Central memory CD4-positive, alpha-beta T cell (primary cell): ENCODE measurements around the gene UQCRH.
"Not testable (repeated sequence)": the region's sequence is repeated elsewhere in the genome, so short reads cannot be mapped to it uniquely, and the experiment has no call there.

Source experiments
- DNase-seq: peaks from one replicate; pipeline ENCODE4 v3.0.0; 2022

The UQCRH gene

DNA sequence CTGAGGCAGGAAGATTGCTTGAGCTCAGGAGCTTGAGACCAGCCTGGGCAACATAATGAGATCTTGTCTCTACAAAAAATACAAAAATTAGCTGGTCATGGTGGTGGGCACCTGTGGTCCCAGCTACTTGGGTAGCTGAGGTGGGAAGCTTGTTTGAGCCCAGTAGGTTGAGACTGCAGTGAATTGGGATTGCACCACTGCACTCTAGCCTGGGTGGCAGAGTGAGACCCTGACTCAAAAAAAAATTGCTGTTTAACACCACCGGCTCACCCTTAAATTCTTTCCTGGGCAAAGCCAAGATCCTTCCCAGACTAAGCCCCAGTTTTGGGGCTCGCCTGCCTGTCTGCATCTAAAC lies 30.5 kb downstream of the UQCRH start:
- no peak for DNase-seq

DNA sequence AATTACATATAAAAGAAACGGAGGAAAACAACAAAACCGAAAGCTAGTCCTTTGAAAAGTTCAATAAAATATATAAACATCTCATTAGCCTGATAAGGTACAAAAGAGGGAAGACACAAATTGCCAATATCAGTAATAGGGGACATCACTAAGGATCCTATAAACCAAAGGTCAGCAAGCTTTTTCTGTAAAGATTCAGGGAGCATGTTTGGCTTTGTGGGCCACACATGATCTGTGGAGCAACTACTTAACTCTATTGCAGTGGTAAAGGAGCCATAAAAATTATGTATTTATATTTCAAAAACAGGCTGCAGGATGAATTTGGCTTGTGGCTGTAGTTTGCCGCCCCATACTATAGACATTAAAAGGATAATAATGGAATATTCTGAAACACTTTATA lies 31.6 kb downstream of the UQCRH start:
- DNase-seq, result no peak

DNA sequence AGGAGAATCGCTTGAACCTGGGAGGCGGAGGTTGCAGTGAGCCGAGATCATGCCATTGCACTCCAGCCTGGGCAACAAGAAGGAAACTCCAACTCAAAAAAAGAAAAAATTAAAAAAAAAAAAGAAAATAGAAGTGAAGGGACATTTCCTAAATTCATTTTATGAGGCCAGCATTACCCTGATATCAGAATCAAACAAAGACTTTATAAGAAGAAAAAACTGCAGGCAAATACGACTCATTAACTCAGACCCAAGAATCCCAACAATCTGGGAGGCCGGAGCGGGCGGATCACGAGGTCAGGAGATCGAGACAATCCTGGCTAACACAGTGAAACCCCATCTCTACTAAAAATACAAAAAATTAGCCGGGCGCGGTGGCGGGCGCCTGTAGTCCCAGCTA lies 33.9 kb downstream of the UQCRH start:
- not testable (repeated sequence) for DNase-seq

DNA sequence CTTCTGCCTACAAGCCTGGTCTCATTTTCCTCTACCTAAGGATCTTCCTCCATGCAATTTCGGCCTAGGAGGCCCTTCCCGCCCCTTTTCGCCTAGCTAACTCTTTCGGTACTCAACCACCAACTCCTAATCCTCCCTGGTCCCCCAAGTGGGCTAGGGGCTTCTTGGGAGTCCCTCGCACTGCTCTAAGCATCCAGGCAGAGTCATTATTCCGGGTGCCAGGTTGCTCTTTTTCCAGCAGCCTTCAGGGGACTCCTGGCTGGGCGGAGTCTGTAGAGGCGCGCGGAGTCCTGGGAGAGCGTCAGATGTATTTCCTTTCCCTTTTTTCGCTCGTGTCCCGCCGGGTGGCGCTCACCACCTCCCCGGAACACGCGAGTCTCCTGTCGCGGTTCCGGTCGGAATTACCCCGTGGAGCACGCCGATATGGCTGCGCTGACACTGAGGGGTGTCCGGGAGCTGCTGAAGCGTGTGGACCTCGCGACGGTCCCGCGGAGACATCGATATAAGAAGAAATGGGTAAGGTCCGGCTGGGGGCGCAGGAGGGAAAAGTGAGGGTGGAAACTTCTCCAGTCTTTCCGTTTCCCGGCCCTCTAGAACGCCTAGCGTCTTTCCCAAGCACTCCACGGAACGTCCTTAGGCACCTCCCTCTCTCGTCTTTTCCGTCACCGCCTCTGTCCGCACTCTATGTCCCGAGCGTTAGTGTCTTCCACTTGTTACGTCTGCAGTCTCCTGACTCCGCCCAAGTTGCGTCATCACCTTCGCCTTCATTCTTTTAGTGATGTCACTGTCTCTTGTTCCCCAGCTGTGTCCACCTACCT lies 37.1 kb downstream of the UQCRH start, which contains the start of gene NSUN4:
Gene NSUN4, plus strand, starts transcription at position 404 of the 818 bp plus-strand sequence. Its CDS starts 20 bp downstream, at position 424.
- DNase-seq, result peak; percentile 87

DNA sequence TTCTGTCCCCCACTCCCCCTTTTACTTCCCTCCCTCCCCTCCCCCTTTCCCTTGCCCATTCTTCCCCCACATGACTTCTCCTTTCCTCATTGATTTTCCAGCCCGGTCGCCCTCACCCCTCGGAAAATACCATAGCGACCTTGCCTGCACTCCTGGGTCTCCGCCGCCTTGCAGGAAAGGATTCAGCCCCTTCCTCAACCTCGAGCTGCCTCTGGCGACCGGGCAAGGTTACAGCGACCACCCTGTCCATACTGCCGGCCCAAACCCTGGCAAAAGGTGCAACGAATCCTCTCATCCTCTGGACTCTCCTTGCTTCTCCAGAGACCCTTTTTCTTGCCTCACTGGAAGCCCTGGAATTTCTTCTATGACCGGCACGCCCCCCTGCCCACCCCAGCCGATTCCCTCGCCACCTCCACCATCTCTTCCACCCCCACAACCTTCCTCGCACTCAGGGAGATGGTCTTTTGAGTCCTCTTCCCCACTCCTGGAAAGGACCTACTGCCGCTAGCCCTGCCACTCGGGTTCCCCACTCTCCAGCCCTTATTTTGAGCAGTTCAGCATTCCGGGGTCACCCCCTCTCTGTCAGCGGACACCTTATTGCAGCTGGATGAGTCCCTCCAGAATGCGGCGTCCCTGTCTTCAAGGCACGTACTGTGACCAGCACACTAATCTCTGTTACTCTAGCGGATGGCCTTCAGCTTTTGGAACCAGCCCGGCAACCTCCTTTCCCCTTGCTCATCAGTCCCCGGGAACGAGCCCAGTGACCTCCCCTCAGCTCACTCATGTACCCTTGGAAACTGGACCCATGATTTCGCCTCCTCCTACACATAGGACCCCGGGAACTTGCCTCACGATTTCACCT lies 38.0 kb downstream of the UQCRH start:
- DNase-seq, result no peak

DNA sequence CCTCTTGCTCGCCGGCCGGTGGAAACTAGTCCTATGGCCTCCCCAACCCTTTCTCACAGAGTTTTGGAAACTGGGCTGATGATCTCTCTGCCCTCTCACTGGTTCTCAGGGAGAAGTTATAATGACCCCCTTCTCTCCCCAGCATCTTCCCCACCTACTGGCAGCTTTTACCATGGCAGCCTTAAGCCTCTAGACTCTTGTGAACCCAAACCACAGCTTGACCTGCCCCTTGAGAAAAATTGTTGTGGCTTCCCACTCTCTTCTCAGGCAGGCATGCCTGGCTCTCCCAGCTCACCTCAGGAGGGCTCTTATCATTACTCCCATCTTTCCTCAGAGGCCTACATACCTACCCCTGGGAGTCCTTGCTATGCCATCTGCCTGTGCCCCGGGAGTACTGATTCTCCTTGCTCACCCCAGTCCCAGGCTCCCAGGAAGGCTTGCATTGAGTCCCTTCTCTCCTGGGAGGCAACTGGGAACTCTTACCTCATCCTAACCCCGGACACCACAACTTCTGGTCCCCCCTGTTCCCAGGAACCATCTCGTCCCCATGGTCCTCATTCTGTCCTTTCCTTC lies 38.7 kb downstream of the UQCRH start:
- DNase-seq, result no peak

DNA sequence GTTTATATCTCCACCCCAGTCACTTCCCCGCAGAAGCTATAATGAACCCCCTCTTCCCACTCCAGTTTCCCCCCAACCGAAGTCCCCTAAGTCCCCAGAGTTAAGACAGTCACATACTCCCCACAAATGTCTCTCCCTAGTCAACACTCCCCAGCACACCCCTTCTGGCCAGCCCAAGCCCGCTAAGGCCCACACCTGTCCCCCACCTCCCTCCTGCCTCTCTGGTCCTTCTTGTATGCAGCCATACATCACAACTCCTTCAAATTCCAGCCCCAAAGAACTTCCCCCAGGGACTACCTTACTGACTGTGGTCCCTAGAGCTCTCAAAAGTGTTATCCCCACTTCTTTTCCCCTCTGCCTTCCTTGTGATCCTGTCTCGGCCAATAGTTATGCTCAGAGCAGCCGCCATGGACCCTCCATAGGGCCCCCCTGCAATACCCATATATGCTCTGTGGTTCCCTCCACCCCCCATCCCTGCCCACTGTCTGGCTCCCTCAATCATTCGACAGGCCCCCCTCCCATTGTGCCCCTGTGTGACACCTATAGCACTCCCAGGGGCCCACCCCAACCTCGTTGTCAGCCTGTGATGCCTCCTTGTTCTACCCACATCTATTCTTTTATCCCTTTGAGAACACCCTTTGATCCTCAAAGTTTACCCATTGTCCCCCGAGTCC lies 39.3 kb downstream of the UQCRH start:
- DNase-seq, result no peak

DNA sequence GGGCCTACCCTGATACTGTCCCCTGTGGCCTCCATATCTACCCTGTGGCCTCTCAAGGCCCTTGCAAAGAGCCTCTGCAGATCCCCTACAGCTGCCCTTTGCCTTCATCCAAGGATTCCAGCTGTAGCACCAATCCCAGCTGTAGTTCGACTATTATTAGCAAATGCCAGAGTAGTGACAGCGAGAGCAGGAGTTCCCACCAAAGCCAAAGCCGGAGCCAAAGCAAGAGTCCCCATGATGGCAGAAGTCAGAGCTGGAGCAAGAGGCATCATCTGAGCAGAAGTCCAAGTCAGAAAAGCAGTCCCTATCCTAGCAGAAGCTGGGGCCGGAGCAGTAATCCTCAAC lies 39.8 kb downstream of the UQCRH start:
- DNase-seq, result no peak

DNA sequence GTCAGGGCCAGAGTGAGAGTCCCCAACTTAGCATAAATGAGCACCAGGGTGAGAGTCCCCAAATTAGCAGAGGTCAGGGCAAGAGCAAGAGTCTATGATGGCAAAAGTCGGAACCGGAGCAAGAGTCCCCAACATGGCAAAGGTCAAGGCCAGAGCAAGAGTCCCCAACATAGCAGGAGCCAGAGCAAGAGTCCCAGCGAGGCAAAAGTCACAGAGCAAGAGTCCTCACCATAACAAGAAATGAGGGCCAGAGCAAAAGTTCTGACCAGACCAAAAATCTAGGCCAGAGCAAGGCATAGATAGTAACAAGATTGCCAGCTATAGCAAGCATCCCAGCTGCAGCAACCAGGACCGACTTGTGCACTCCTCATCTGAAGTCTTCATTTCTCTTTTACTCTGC lies 40.2 kb downstream of the UQCRH start:
- no peak for DNase-seq

DNA sequence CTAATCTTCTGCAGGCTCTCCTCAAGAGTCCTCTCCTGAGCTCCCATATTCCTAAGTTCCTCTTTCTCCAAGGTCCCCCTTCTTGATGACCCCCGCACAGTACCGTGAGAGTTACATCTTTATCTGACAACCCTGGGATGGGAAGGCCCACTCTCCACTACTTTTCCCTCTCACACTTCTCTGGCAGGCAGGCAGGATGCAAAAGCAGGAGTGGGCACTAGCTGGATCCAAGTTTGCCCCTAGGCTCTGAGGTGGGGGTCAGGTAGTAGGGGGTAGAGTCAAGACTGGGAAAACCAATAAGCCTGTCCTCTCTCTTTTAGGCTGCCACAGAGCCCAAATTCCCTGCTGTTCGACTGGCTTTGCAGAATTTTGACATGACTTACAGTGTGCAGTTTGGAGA lies 41.0 kb downstream of the UQCRH start:
- DNase-seq, result no peak

DNA sequence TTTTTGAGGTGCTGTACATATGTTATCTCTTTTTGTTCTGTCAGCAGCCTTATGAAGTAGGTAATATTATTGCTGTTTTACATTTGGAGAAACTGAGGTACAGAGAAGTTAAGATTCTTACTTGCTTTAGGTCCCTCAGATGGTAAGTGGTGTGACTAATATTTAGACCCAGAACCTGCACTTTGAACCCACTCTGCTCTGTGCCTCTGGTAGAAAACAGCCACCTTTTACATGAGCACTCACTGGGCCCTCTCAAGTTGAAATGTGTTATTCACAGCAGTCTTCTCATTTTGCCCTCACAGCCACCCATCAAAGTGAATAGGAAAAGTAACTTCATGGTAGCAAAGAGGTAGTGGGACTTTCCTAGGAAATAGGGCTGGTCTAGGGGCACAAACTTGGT lies 41.8 kb downstream of the UQCRH start:
- no peak for DNase-seq

DNA sequence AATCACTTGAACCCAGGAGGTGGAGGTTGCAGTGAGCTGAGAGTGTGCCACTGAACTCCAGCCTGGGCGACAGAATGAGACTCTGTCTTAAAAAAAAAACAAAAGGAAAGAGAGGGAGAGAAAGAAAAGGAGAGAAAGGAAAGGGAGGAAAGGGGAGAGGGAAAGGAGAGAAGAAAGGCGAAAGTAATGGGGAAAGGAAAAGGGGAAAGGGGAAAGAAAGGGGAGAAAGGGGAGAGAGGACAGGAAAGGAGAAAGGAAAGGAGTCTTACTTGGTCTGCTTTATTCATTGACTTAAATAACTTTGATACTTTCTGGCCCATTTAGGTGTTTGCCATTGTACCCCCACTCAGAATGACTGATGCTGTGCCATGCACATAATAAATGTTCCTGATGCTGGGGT lies 48.9 kb downstream of the UQCRH start:
- no peak for DNase-seq

DNA sequence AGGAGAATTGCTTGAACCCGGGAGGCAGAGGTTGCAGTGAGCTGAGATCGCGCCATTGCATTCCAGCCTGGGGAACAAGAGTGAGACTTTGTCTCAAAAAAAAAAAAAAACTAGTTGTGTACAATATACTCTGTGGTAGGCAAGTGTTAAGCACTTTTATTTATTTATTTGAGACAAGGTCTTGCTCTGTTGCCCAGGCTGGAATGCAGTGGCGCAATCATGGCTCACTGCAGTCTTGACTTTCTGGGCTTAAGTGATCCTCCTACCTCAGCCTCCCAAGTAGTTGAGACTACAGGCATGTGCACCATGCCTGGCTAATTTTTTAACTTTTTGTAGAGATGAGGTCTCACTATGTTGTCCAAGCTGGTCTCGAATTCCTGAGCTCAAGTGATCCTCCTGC lies 52.4 kb downstream of the UQCRH start:
- not testable (repeated sequence) for DNase-seq

DNA sequence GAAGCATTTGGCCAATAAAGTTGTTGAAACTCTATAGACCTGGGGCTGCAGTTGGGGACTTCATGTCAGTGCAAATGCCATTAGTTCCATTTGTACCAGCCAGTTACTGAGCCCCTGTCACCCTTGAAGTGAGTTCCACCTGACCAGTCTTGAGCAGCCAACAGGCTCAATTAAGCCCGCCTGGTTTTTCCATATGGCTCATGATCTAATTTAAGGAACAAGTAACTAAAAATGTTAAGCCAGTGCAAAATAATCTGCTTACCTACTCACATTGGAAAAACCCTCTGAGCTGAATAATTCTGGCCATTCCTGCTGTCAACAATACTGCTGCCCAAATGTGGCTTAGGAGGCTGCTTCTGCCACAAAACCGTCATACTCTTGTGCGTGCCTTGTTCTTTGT lies 58.7 kb downstream of the UQCRH start:
- no peak for DNase-seq

DNA sequence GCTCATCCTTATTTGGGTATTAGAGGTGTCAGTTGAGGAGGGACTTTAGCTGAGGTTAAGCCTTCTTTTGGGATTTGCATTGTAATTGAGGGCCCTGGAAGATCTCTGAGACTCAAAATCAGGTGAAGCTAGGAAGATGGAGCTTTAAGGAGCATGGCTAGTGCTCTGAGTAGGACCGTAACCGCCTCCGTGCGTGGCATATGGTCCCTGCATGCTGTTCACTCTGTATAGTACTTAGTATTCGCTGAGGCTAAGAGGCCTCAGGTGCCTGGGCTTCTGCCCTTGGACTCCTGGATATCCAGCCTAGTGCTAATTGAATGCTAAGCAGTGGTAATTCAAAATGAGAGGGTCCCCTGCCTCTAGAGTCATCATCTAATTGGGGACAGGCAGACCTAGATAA lies 59.6 kb downstream of the UQCRH start:
- no peak for DNase-seq

DNA sequence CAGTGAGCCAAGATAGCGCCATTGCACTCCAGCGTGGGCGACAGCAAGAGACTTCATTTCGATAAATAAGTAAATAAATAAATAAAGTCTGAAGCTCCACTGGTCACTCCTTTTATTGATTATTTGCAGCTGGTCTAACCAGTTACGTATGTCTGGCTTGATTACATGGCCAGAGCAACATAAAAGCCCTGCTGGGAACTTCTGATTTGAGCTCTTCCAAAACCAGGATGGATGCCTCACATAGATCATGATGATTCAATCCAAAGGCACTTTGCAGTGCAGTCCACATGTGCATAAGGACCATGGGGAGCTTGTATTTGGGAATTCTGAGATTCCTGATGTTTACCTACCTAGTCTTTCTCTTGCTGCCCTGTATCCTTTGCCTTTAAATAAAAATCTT lies 61.1 kb downstream of the UQCRH start:
- no peak for DNase-seq

DNA sequence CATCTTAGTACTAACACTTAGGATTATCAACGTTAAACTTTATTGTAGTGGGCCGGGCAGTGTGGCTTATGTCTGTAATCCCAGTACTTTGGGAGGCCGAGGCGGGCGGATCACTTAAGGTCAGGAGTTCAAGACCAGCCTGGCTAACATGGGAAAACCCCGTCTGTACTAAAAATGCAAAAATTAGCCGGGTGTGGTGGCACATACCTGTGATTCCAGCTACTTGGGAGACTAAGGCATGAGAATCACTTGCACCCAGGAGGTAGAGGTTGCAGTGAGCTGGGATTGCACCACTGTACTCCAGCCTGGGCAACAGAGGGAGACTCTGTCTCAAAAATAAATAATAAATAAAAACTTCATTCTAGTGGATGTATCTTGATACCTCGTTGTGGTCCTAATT lies 62.3 kb downstream of the UQCRH start:
- not testable (repeated sequence) for DNase-seq
